Measurements from ENCODE around the gene RASL11B. TPM values are rescaled to one million over a fixed set of nuclear protein-coding genes. Genes with fewer than 3 reads are reported as not detected.

RASL11B gene
- total and polyA plus RNA-seq, 9 donors, result 15.3 to 166 (median 62.5) TPM

GRCh38 chr4:52842792-52843191, 19.3 kb upstream of the RASL11B start:
- no peak for DNase-seq
- Histone ChIP-seq H3K27me3 (no peaks in the 10 kb centered on the region), H3K4me1 (ENCODE audit: insufficient read depth) (peaks cover 16% of the 10 kb centered on the region), H3K36me3 (no peaks in the 10 kb centered on the region), H3K27ac (no peak overlapping the region), H3K4me3 (no peak overlapping the region), H3K9me3 (no peaks in the 10 kb centered on the region)
- WGBS, 3 donors, result 45 to 55% (median 50%) methylated on average over 3 of the region's 3 CpGs
- intact Hi-C loops (cut with DNase I), result no loop called here
- no peak for TF ChIP-seq POLR2A (IDR thresholded peaks at IDR 0.05)
- no peak for TF ChIP-seq CTCF (IDR thresholded peaks at IDR 0.05)
- TF ChIP-seq EP300 (IDR thresholded peaks at IDR 0.05), result no peak

DNA sequence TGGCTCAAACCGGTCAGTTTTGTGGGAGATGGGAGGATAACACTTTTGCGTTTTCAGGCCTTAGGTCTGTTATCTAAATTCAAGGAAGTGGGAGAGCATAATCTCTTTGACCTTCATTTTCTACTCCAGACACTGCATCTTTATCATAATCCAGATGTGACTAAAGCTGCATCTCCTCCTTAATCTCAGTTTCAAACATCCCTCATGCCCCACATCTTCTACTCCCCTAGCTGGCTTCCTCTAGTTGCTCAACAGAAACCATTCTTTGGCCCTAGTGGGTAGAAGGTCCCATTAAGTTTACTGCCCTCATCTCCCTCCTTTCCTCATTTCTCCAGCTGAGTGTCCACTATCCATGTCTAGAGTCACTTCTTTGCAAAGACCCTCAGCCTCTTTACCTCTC, 18.8 kb upstream of the RASL11B start:
- Histone ChIP-seq H3K27me3 (no peaks in the 10 kb centered on the region), H3K4me1 (ENCODE audit: insufficient read depth) (peaks cover 16% of the 10 kb centered on the region), H3K4me3 (no peak overlapping the region), H3K36me3 (no peaks in the 10 kb centered on the region), H3K27ac (no peak overlapping the region), H3K9me3 (no peaks in the 10 kb centered on the region)
- intact Hi-C loops (cut with DNase I), result no loop called here
- 40 to 51% (median 50%) methylated on average over 2 of the region's 2 CpGs for WGBS, 3 donors
- TF ChIP-seq CTCF (IDR thresholded peaks at IDR 0.05) (no peak), POLR2A (IDR thresholded peaks at IDR 0.05) (no peak), EP300 (IDR thresholded peaks at IDR 0.05) (no peak)
- no peak for DNase-seq

DNA sequence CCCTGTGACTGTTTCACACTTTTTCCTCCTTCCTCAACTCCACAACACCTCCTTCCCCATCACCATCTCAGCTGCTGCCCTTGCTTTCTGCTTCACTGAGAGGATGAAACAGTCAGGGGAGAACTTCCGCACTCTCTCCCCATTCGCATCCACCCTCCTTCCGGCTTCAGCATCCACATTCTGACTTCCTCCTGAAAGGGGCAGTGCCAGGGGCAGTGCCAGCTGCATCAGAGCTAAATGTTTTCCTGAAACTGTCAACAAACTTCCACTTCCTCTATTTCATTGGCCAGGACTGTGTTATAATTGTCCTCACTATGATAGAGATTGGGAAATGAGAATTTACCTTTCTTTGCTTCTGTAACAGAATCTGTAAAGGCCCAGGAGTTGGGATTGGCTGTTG, 18.2 kb upstream of the RASL11B start:
- TF ChIP-seq POLR2A (IDR thresholded peaks at IDR 0.05), result no peak
- TF ChIP-seq CTCF (IDR thresholded peaks at IDR 0.05), result no peak
- no peak for TF ChIP-seq EP300 (IDR thresholded peaks at IDR 0.05)
- no peak for DNase-seq
- H3K9me3 ChIP-seq, result no peaks in the 10 kb centered on the region
- WGBS, 3 donors, result 85 to 94% (median 90%) methylated on average over 3 of the region's 3 CpGs
- no peak overlapping the region for H3K4me3 ChIP-seq
- intact Hi-C loops (cut with DNase I), result no loop called here
- H3K4me1 ChIP-seq (ENCODE audit: insufficient read depth), result peaks cover 14% of the 10 kb centered on the region
- no peaks in the 10 kb centered on the region for H3K27me3 ChIP-seq
- H3K36me3 ChIP-seq, result no peaks in the 10 kb centered on the region
- no peak overlapping the region for H3K27ac ChIP-seq

DNA sequence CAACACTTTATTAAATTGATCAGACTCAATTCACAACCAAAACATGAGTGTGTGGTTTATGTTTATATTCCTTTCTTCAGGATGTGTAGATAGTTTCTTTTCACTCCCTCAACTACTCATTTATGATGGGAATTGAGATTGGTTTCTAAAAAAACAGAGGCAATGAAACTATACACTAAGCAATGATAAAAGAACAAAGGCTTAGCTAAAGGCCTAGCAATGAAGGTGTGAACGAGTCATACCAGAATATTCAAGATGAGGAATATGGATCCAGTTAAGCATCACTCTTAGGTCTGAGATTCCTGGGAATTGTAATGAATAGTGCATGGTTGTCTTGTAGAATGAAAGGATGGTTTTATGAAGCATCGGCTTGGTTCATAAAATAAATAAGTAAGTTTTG, 17.5 kb upstream of the RASL11B start:
- no peaks in the 10 kb centered on the region for H3K27me3 ChIP-seq

More for the DNA sequence above, 17.5 kb upstream of the RASL11B start:
- TF ChIP-seq EP300 (IDR thresholded peaks at IDR 0.05), result no peak
- TF ChIP-seq POLR2A (IDR thresholded peaks at IDR 0.05), result no peak
- no peak for TF ChIP-seq CTCF (IDR thresholded peaks at IDR 0.05)
- Histone ChIP-seq H3K4me1 (ENCODE audit: insufficient read depth) (peaks cover 14% of the 10 kb centered on the region), H3K36me3 (no peaks in the 10 kb centered on the region), H3K9me3 (no peaks in the 10 kb centered on the region), H3K4me3 (no peak overlapping the region), H3K27ac (no peak overlapping the region)
- no peak for DNase-seq
- 96 to 97% (median 96%) methylated on average over 2 of the region's 2 CpGs for WGBS, 3 donors
- intact Hi-C loops (cut with DNase I), result no loop called here
